ENCODE data around the gene WNT16. TPM values are rescaled to one million over a fixed set of nuclear protein-coding genes. Genes with fewer than 3 reads are reported as not detected.

WNT16 gene
- total and polyA plus RNA-seq, 2 donors (not counting 1 experiment from before 2014, with no cell fraction given) = 1.2 to 3.8 TPM

DNA sequence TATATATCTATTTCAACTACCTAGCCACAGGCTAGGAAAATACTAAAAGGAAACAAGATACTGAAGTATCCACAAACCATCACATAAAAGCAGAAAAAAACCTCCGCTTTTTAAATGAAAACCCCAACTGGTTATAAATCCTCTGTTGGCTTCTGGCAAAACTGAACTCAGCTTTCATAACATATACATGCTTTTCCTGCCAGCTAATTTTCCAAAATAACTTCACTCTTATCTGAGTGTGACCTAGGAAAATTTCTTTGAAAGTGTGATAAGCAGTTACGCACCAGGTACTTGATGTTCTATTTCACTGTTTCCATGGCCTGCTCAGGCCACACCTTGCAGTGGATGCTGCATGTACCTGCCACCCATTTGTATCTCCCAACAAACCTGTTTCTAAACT, 55.5 kb downstream of the WNT16 start:
- Histone ChIP-seq H3K36me3 (ENCODE audit: control insufficient read depth, insufficient read depth, low read length) (no peaks in the 10 kb centered on the region), H3K27ac (ENCODE audit: insufficient read depth, low read length) (no peak overlapping the region), H2AFZ (ENCODE audit: low read length) (no peak overlapping the region), H3K4me3 (replicated peaks in 1 of 4; ENCODE audit: control extremely low read depth in 1 of 4, insufficient read depth in 1 of 4, low read depth in 3 of 4, low read length in 4 of 4) (no peak overlapping the region), H3K9me3 (ENCODE audit: control insufficient read depth, insufficient read depth, low read depth, low read length) (no peaks in the 10 kb centered on the region), H3K79me2 (ENCODE audit: control insufficient read depth, insufficient read depth, low read length) (peaks cover 16% of the 10 kb centered on the region), H4K20me1 (ENCODE audit: control insufficient read depth, extremely low read depth, insufficient read depth, low read length) (no peaks in the 10 kb centered on the region), H3K9ac (ENCODE audit: insufficient read depth, low read length) (no peak overlapping the region), H3K27me3 (ENCODE audit: control insufficient read depth, insufficient read depth, low read length) (no peaks in the 10 kb centered on the region), H3K4me2 (ENCODE audit: extremely low read depth, insufficient read depth, low read length) (no peak overlapping the region), H3K4me1 (ENCODE audit: control insufficient read depth, extremely low read depth, insufficient read depth, low read length) (no peaks in the 10 kb centered on the region)
- TF ChIP-seq, protein P1, sequence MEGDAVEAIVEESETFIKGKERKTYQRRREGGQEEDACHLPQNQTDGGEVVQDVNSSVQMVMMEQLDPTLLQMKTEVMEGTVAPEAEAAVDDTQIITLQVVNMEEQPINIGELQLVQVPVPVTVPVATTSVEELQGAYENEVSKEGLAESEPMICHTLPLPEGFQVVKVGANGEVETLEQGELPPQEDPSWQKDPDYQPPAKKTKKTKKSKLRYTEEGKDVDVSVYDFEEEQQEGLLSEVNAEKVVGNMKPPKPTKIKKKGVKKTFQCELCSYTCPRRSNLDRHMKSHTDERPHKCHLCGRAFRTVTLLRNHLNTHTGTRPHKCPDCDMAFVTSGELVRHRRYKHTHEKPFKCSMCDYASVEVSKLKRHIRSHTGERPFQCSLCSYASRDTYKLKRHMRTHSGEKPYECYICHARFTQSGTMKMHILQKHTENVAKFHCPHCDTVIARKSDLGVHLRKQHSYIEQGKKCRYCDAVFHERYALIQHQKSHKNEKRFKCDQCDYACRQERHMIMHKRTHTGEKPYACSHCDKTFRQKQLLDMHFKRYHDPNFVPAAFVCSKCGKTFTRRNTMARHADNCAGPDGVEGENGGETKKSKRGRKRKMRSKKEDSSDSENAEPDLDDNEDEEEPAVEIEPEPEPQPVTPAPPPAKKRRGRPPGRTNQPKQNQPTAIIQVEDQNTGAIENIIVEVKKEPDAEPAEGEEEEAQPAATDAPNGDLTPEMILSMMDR (conservative IDR thresholded peaks at IDR 0.05 in 1 of 2, IDR thresholded peaks at IDR 0.05 in 1 of 2; ENCODE audit: low read depth in 1 of 2, low read length in 2 of 2) = no peak
- no peak for TF ChIP-seq EZH2 (IDR thresholded peaks at IDR 0.05; ENCODE audit: low read length, missing control alignments)
- no peak for DNase-seq (ENCODE audit: low read depth in 2 of 2)

DNA sequence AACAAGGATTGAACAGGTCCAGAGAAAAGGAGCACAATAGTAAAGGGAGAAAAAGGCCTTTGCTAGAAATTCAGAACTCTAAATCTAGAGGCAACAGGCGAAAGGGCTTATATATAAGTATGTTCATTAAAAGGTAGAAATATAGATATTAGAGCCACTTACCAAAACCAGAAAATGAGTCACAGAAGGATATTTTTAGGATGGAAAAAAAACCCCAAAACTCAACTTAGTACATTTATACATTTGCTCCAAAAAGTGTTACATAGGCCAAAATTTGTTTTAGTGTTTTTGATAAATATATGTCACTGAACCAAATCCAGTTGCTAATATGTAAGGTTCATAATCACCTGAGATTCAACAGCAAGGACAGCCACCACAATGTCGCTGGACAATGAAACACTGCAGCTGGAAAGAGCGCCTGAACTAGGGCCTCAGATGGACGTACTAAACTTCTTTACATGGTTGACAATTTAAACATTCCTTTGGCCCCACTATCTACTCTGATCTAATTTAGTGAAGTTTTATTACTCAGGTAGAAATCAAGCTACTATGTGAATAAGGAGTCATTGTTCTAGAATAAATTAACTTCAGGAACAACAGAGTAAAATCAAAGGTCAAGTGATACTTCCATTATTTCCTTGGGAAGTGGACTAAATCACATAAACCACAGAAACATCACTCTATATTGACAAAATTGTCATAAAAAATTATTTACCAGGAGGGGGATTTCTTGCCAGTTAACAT, 56.4 kb downstream of the WNT16 start:
- Histone ChIP-seq H3K4me2 (ENCODE audit: extremely low read depth, insufficient read depth, low read length) (no peak overlapping the region), H3K27ac (ENCODE audit: insufficient read depth, low read length) (no peak overlapping the region)

DNA sequence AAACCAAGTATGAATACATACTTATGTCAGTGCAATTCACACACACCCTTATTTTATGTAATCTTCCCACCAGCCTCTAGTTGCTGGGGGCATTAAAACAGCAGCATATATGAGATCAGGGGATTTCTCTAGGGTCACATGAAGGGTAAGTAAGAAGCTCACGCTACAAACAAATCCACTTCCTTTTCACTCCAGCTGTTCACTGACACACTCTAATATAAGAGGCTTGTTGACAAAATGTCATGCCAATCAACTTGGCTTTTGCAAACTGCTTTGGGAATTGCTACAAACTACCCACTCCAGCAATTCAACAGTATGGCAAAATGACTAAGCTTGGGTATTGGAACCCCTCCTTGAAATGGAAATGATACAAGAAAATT, 57.0 kb downstream of the WNT16 start:
- Histone ChIP-seq H3K4me2 (ENCODE audit: extremely low read depth, insufficient read depth, low read length) (no peak overlapping the region), H3K79me2 (ENCODE audit: control insufficient read depth, insufficient read depth, low read length) (peaks cover 18% of the 10 kb centered on the region), H4K20me1 (ENCODE audit: control insufficient read depth, extremely low read depth, insufficient read depth, low read length) (no peaks in the 10 kb centered on the region), H3K36me3 (ENCODE audit: control insufficient read depth, insufficient read depth, low read length) (no peaks in the 10 kb centered on the region), H3K27me3 (ENCODE audit: control insufficient read depth, insufficient read depth, low read length) (no peaks in the 10 kb centered on the region), H2AFZ (ENCODE audit: low read length) (no peak overlapping the region), H3K4me1 (ENCODE audit: control insufficient read depth, extremely low read depth, insufficient read depth, low read length) (no peaks in the 10 kb centered on the region), H3K9ac (ENCODE audit: insufficient read depth, low read length) (no peak overlapping the region), H3K27ac (ENCODE audit: insufficient read depth, low read length) (no peak overlapping the region), H3K9me3 (ENCODE audit: control insufficient read depth, insufficient read depth, low read depth, low read length) (no peaks in the 10 kb centered on the region), H3K4me3 (replicated peaks in 1 of 4; ENCODE audit: control extremely low read depth in 1 of 4, insufficient read depth in 1 of 4, low read depth in 3 of 4, low read length in 4 of 4) (no peak overlapping the region)
- TF ChIP-seq, protein P1 (conservative IDR thresholded peaks at IDR 0.05 in 1 of 2, IDR thresholded peaks at IDR 0.05 in 1 of 2; ENCODE audit: low read depth in 1 of 2, low read length in 2 of 2) = no peak
- TF ChIP-seq EZH2 (IDR thresholded peaks at IDR 0.05; ENCODE audit: low read length, missing control alignments) = no peak
- peak in 1 of 2 donors; percentile 11 for DNase-seq (ENCODE audit: low read depth in 2 of 2)

More for the DNA sequence above, 56.4 kb downstream of the WNT16 start:
- Histone ChIP-seq H3K79me2 (ENCODE audit: control insufficient read depth, insufficient read depth, low read length) (peaks cover 18% of the 10 kb centered on the region), H3K36me3 (ENCODE audit: control insufficient read depth, insufficient read depth, low read length) (no peaks in the 10 kb centered on the region), H2AFZ (ENCODE audit: low read length) (no peak overlapping the region), H3K4me3 (replicated peaks in 1 of 4; ENCODE audit: control extremely low read depth in 1 of 4, insufficient read depth in 1 of 4, low read depth in 3 of 4, low read length in 4 of 4) (no peak overlapping the region), H3K4me1 (ENCODE audit: control insufficient read depth, extremely low read depth, insufficient read depth, low read length) (no peaks in the 10 kb centered on the region), H3K9ac (ENCODE audit: insufficient read depth, low read length) (no peak overlapping the region), H4K20me1 (ENCODE audit: control insufficient read depth, extremely low read depth, insufficient read depth, low read length) (no peaks in the 10 kb centered on the region), H3K27me3 (ENCODE audit: control insufficient read depth, insufficient read depth, low read length) (no peaks in the 10 kb centered on the region), H3K9me3 (ENCODE audit: control insufficient read depth, insufficient read depth, low read depth, low read length) (no peaks in the 10 kb centered on the region)
- DNase-seq (ENCODE audit: low read depth in 2 of 2) = no peak
- TF ChIP-seq, protein P1 (conservative IDR thresholded peaks at IDR 0.05 in 1 of 2, IDR thresholded peaks at IDR 0.05 in 1 of 2; ENCODE audit: low read depth in 1 of 2, low read length in 2 of 2) = no peak
- TF ChIP-seq EZH2 (IDR thresholded peaks at IDR 0.05; ENCODE audit: low read length, missing control alignments) = no peak

Measured in fibroblast of lung (primary cell).